Right atrium auricular region (tissue), 2 donors: ENCODE results near the gene CAPN13. TPM values are rescaled to one million over a fixed set of nuclear protein-coding genes. Genes with fewer than 3 reads are reported as not detected.

Experiments
- DNase-seq: peaks from one replicate; pipeline ENCODE4 v3.0.0-alpha.2; 2019; ENCODE audit warnings: low spot score
- H3K27ac ChIP-seq, 2 donors: fragments of 200-600 bp; sonication (generic); 1 replicate in 1 of 2; 2 replicates in 1 of 2; pipeline ENCODE4 v1.5.1; 2016 to 2019
- H3K27me3 ChIP-seq, 2 donors: fragments of 200-600 bp; sonication (generic); one replicate each; pipeline versions ENCODE4 v1.5.1 to v1.6.0; 2017 to 2019
- H3K36me3 ChIP-seq: fragments of 200-600 bp; sonication (generic); one replicate; pipeline ENCODE4 v1.5.1; 2016
- H3K4me1 ChIP-seq, 2 donors: fragments of 200-600 bp; sonication (generic); one replicate each; pipeline versions ENCODE4 v1.5.1 to v1.6.0; 2017 to 2019
- H3K4me3 ChIP-seq, 2 donors: fragments of 200-600 bp; sonication (generic); 1 replicate in 1 of 2; 2 replicates in 1 of 2; pipeline ENCODE4 v1.5.1; 2017 to 2019; ENCODE audit warnings: mild to moderate bottlenecking in 1 of 2, moderate library complexity in 1 of 2
- H3K9me3 ChIP-seq, 2 donors: fragments of 200-600 bp; sonication (generic); one replicate each; pipeline ENCODE4 v1.5.1; 2019
- total RNA-seq, 2 donors: library from RNA; depleted of rRNA; stranded (reverse); fragments of >200 nt; gene quantifications; one replicate each; pipeline ENCODE4 v1.1.0, GENCODE V29; 2016
- TF ChIP-seq, protein P1 (sequence below), 2 donors: fragments of 200-600 bp; sonication (generic); IDR thresholded peaks; one replicate each; pipeline ENCODE4 v1.5.1; 2019; ENCODE audit warnings: antibody characterized with exemption in 2 of 2

Gene CAPN13
- total RNA-seq, 2 donors from 2014 or later: not detected

DNA sequence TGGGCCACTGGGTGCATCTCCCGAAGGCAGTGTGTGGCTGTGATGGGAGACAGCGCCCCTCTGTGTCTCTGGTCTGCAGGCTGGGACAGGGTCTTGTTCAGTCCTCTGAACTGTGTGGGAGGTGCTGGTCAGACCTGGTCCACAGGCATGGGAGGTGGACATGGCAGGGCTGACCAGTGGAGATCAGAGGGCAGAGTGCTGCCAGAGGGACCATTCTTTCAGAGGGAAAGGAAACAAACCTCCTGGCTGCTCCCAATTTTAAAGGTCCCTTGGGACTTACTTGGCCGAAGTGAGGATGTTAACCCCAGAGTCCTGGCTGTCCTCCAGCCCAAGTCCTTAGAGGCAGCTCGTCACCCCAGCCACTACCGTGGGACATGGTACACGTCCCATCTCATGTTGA, 4.0 kb downstream of the CAPN13 start:
- TF ChIP-seq, protein P1, sequence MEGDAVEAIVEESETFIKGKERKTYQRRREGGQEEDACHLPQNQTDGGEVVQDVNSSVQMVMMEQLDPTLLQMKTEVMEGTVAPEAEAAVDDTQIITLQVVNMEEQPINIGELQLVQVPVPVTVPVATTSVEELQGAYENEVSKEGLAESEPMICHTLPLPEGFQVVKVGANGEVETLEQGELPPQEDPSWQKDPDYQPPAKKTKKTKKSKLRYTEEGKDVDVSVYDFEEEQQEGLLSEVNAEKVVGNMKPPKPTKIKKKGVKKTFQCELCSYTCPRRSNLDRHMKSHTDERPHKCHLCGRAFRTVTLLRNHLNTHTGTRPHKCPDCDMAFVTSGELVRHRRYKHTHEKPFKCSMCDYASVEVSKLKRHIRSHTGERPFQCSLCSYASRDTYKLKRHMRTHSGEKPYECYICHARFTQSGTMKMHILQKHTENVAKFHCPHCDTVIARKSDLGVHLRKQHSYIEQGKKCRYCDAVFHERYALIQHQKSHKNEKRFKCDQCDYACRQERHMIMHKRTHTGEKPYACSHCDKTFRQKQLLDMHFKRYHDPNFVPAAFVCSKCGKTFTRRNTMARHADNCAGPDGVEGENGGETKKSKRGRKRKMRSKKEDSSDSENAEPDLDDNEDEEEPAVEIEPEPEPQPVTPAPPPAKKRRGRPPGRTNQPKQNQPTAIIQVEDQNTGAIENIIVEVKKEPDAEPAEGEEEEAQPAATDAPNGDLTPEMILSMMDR (IDR thresholded peaks at IDR 0.05): no peak
- no peaks in the 10 kb centered on the region for H3K9me3 ChIP-seq
- H3K27ac ChIP-seq: no peak overlapping the region
- no peak overlapping the region for H3K4me3 ChIP-seq
- H3K36me3 ChIP-seq: no peaks in the 10 kb centered on the region
- DNase-seq: no peak
- H3K27me3 ChIP-seq: no peaks in the 10 kb centered on the region
- peaks cover 0 to 8% of the 10 kb centered on the region in 2 donors for H3K4me1 ChIP-seq

DNA sequence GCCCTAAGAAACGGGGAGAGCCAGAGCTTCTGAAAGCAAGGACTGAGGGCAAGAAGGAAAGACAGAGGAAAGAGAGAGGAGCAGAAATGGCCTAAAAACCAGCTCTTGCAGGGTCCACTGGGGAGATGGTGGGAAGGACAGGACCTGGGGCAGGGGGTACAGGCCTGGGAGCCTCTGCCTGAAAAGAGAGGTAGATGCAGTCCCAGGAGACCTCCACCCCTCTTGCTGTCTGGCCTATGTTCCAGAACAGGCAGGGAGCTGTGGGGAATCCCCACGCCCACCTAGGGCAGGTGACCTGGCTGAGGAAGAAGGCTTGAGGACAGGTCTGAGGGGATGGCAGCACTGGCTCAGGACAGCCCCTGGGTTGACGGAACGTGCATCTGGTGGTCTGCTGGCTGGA, 4.6 kb downstream of the CAPN13 start:
- no peaks in the 10 kb centered on the region for H3K9me3 ChIP-seq
- H3K27ac ChIP-seq: no peak overlapping the region
- DNase-seq: no peak
- H3K4me1 ChIP-seq: peaks cover 0 to 10% of the 10 kb centered on the region in 2 donors
- no peak overlapping the region for H3K4me3 ChIP-seq
- no peaks in the 10 kb centered on the region for H3K27me3 ChIP-seq
- TF ChIP-seq, protein P1 (IDR thresholded peaks at IDR 0.05): no peak
- no peaks in the 10 kb centered on the region for H3K36me3 ChIP-seq

DNA sequence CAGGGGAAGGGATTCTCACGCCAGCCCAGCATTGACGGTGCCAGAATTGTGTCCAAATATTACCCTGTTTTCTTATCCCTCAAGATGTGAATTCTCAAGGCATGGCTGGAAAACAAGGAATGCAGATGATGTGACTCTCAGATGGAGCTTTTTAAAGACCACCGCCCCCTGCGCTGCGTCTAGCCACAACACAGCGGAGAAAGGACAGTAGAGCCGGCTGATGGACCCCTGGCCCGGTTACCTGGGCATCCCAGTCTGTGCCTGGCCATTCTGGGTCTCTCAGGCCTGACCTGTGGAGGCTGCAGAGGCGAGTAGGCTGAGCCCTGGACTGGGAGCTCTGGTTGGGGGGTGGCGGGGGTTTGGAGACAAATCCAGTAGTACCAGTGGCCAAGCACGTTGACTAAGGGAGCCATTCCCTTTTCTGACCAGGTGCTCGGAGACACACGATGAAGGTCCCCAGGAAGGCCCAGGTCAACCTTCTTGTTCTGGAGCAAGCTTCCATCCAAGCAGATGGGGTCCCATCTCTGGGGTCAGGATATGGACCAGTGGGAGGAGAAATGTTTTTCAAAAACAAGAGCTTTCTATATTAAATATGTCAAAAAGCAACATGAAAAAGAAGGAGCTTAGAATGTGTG, 5.3 kb downstream of the CAPN13 start:
- no peak for DNase-seq
- no peak overlapping the region for H3K27ac ChIP-seq
- no peaks in the 10 kb centered on the region for H3K36me3 ChIP-seq
- TF ChIP-seq, protein P1 (IDR thresholded peaks at IDR 0.05): no peak
- H3K27me3 ChIP-seq: no peaks in the 10 kb centered on the region
- H3K9me3 ChIP-seq: no peaks in the 10 kb centered on the region
- H3K4me3 ChIP-seq: no peak overlapping the region
- H3K4me1 ChIP-seq: peaks cover 0 to 12% of the 10 kb centered on the region in 2 donors

DNA sequence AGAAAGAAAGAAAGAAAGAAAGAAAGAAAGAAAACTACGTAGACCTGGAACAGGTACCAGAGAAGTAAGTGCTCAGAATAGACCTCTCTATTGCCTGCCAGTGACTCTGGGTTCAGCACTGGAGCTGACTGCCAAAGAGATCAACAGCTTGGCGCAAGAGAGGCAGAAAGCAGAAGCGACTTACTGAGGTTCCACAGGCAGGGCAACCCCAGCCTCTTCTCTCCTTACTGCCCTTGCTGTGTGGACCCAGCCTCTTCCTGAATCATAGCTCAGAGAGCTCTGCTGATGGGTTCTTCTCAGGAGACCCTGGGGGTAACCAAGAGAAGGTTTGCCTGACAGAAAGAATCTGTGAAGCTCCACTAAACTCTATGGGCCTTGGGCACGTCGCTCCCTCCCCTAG, 7.1 kb downstream of the CAPN13 start:
- no peak for DNase-seq
- Histone ChIP-seq H3K4me3 (no peak overlapping the region), H3K36me3 (no peaks in the 10 kb centered on the region), H3K4me1 (peaks cover 0 to 20% of the 10 kb centered on the region in 2 donors), H3K27me3 (no peaks in the 10 kb centered on the region), H3K27ac (no peak overlapping the region), H3K9me3 (no peaks in the 10 kb centered on the region)
- TF ChIP-seq, protein P1 (IDR thresholded peaks at IDR 0.05): no peak

DNA sequence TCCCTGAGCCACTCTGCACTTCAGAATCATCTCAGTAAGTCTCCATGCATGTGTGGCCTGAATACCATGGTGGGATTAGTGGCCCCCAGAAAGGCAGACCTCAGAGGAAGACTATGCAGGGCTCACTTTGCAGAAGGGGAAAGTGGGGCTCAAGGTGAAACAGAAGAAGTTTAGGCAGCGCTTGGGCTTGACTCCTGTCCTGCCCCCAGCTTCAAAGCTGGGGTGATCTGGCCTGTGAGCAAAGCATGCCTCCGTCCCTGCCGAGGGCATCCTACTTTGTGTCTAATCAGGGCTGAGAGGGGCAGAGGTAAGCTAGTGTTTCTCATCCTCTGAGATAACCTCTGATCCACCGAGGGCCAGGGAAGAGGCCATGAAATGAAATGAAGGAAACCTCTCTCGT, 7.9 kb downstream of the CAPN13 start:
- H3K9me3 ChIP-seq: no peaks in the 10 kb centered on the region
- no peaks in the 10 kb centered on the region for H3K36me3 ChIP-seq
- TF ChIP-seq, protein P1 (IDR thresholded peaks at IDR 0.05): no peak
- no peaks in the 10 kb centered on the region for H3K27me3 ChIP-seq
- no peak for DNase-seq
- H3K27ac ChIP-seq: no peak overlapping the region
- no peak overlapping the region for H3K4me3 ChIP-seq
- H3K4me1 ChIP-seq: peaks cover 0 to 20% of the 10 kb centered on the region in 2 donors

DNA sequence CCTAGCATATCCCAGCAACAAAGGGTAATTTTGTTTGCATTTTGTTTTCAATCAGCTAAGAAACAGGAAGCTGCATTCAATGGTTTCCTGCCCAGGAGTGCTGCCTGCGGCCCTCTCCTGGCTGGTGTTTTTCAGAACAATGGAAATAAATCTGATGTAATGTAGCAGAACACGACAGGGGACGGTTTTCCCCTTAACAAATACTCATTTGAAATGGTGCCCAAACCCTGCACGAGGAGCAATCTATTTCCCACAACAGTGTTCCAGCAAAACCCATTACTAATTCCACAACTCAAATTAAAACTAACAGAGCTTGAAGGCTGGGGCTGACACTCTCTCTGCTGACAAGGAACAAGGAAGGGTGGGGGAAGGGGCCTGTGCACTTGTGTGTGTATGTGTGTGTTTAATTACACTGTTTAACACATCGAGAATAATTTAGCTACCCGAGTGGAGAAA, 8.7 kb downstream of the CAPN13 start:
- no peaks in the 10 kb centered on the region for H3K27me3 ChIP-seq
- DNase-seq: no peak
- H3K4me3 ChIP-seq: no peak overlapping the region
- TF ChIP-seq, protein P1 (IDR thresholded peaks at IDR 0.05): no peak
- H3K27ac ChIP-seq: no peak overlapping the region
- H3K4me1 ChIP-seq: peaks cover 0 to 20% of the 10 kb centered on the region in 2 donors
- no peaks in the 10 kb centered on the region for H3K9me3 ChIP-seq
- no peaks in the 10 kb centered on the region for H3K36me3 ChIP-seq
